Measurements from ENCODE around the gene RHOD.
A peak's percentile ranks its signal among the peaks of the same experiment; 100 is the strongest.

Gene RHOD

GRCh38 chr11:67119585-67120391 is 63.1 kb downstream of the RHOD start:
- Mint-ChIP-seq H3K36me3 (ENCODE audit: low read depth) (peaks cover 14% of the 10 kb centered on the region), H3K27me3 (ENCODE audit: low read depth, poor library complexity) (peaks cover 9% of the 10 kb centered on the region), H3K4me3 (peak overlapping the region; percentile 100), H3K4me1 (peaks cover 34% of the 10 kb centered on the region), H3K27ac (peak overlapping the region; percentile 99), H3K9me3 (no peaks in the 10 kb centered on the region)
- TF ChIP-seq CTCF (IDR thresholded peaks at IDR 0.05) = no peak
- DNase-seq = peak; percentile 51

GRCh38 chr11:67120456-67120855 is 63.8 kb downstream of the RHOD start:
- TF ChIP-seq CTCF (IDR thresholded peaks at IDR 0.05) = no peak
- peak overlapping the region; percentile 99 for H3K27ac Mint-ChIP-seq
- H3K4me3 Mint-ChIP-seq = peak overlapping the region; percentile 100
- no peaks in the 10 kb centered on the region for H3K9me3 Mint-ChIP-seq
- H3K36me3 Mint-ChIP-seq (ENCODE audit: low read depth) = peaks cover 21% of the 10 kb centered on the region
- H3K4me1 Mint-ChIP-seq = peaks cover 34% of the 10 kb centered on the region
- no peak for DNase-seq
- H3K27me3 Mint-ChIP-seq (ENCODE audit: low read depth, poor library complexity) = peaks cover 9% of the 10 kb centered on the region

- peaks cover 24% of the 10 kb centered on the region for H3K36me3 Mint-ChIP-seq (ENCODE audit: low read depth)
- DNase-seq = no peak
Observed at GRCh38 chr11:67120881-67121710, 64.4 kb downstream of the RHOD start.

More at GRCh38 chr11:67120881-67121710, 64.4 kb downstream of the RHOD start:
- H3K4me1 Mint-ChIP-seq = peaks cover 34% of the 10 kb centered on the region
- H3K27me3 Mint-ChIP-seq (ENCODE audit: low read depth, poor library complexity) = peaks cover 6% of the 10 kb centered on the region
- peak overlapping the region; percentile 100 for H3K4me3 Mint-ChIP-seq
- peak overlapping the region; percentile 99 for H3K27ac Mint-ChIP-seq
- no peaks in the 10 kb centered on the region for H3K9me3 Mint-ChIP-seq
- TF ChIP-seq CTCF (IDR thresholded peaks at IDR 0.05) = no peak

All from nephron progenitor cell (in vitro differentiated cells).